SK-N-SH treated with all-trans-retinoic acid at 6 μM for 48 hours (cell line): ENCODE results near the gene KRT82.
A peak's percentile ranks its signal among the peaks of the same experiment; 100 is the strongest.

Experiments
- ATAC-seq: fragments of 200-7000 bp; cut with Tn5 transposase; 3 replicates; pipeline ENCODE4 v1.9.1; 2020; ENCODE audit warnings: mild to moderate bottlenecking, moderate library complexity
- CSDC2 ChIP-seq: fragments of 250-450 bp; sonication (Bioruptor Pico); IDR thresholded peaks from 2 replicates; pipeline ENCODE4 v1.5.0; 2020; ENCODE audit warnings: mild to moderate bottlenecking, moderate library complexity
- ESRRG ChIP-seq: fragments of 250-450 bp; sonication (Bioruptor Pico); IDR thresholded peaks from 2 replicates; pipeline ENCODE4 v1.6.1; 2021; ENCODE audit warnings: mild to moderate bottlenecking
- ISL1 ChIP-seq: fragments of 250-450 bp; sonication (Bioruptor Pico); IDR thresholded peaks from 2 replicates; pipeline ENCODE4 v2.1.2; 2022; ENCODE audit warnings: mild to moderate bottlenecking, moderate library complexity
- OSR1 ChIP-seq: fragments of 250-450 bp; sonication (Bioruptor Pico); IDR thresholded peaks from 2 replicates; pipeline ENCODE4 v1.8.0; 2022; ENCODE audit warnings: moderate library complexity, mild to moderate bottlenecking, inconsistent platforms
- POU6F1 ChIP-seq: fragments of 250-450 bp; sonication (Bioruptor Pico); IDR thresholded peaks from 2 replicates; pipeline ENCODE4 v1.8.0; 2021; ENCODE audit warnings: low read depth, mild to moderate bottlenecking, moderate library complexity, borderline replicate concordance
- PPARA ChIP-seq: fragments of 250-450 bp; sonication (Bioruptor Pico); IDR thresholded peaks from 2 replicates; pipeline ENCODE4 v1.5.0; 2020; ENCODE audit warnings: mild to moderate bottlenecking, borderline replicate concordance
- SNAI2 ChIP-seq: fragments of 250-450 bp; sonication (Bioruptor Pico); IDR thresholded peaks from 2 replicates; pipeline ENCODE4 v1.5.0; 2020; ENCODE audit warnings: mild to moderate bottlenecking, moderate library complexity
- TCF4 ChIP-seq: fragments of 250-450 bp; sonication (Bioruptor Pico); IDR thresholded peaks from 2 replicates; pipeline ENCODE4 v1.8.0; 2021; ENCODE audit warnings: mild to moderate bottlenecking, moderate library complexity, borderline replicate concordance
- TOX ChIP-seq: fragments of 250-450 bp; sonication (Bioruptor Pico); IDR thresholded peaks from 2 replicates; pipeline ENCODE4 v1.8.0; 2021; ENCODE audit warnings: mild to moderate bottlenecking, moderate library complexity, borderline replicate concordance
- ZFP3 ChIP-seq: fragments of 250-450 bp; sonication (Bioruptor Pico); IDR thresholded peaks from 2 replicates; pipeline ENCODE4 v1.5.0; 2020; ENCODE audit warnings: mild to moderate bottlenecking, moderate library complexity
- ZNF8 ChIP-seq: fragments of 450-650 bp; formaldehyde crosslinking; IDR thresholded peaks from 2 replicates; pipeline ENCODE4 v1.5.0; 2020; ENCODE audit warnings: mild to moderate bottlenecking, moderate library complexity
- TF ChIP-seq, protein P1 (sequence below): fragments of 250-450 bp; sonication (Bioruptor Pico); IDR thresholded peaks from 2 replicates; pipeline ENCODE4 v1.5.0; 2020; ENCODE audit warnings: mild to moderate bottlenecking, moderate library complexity
- TF ChIP-seq, protein P2 (sequence below): fragments of 250-450 bp; sonication (Bioruptor Pico); IDR thresholded peaks from 2 replicates; pipeline ENCODE4 v1.8.0; 2020; ENCODE audit warnings: mild to moderate bottlenecking, moderate library complexity, borderline replicate concordance
- TF ChIP-seq, protein P3 (sequence below): fragments of 250-450 bp; sonication (Bioruptor Pico); IDR thresholded peaks from 2 replicates; pipeline ENCODE4 v1.5.1; 2021; ENCODE audit warnings: mild to moderate bottlenecking, moderate library complexity
- TF ChIP-seq, protein P4 (sequence below): fragments of 250-450 bp; sonication (Bioruptor Pico); IDR thresholded peaks from 2 replicates; pipeline ENCODE4 v1.5.1; 2020; ENCODE audit warnings: low read depth, mild to moderate bottlenecking, moderate library complexity

KRT82 gene

DNA sequence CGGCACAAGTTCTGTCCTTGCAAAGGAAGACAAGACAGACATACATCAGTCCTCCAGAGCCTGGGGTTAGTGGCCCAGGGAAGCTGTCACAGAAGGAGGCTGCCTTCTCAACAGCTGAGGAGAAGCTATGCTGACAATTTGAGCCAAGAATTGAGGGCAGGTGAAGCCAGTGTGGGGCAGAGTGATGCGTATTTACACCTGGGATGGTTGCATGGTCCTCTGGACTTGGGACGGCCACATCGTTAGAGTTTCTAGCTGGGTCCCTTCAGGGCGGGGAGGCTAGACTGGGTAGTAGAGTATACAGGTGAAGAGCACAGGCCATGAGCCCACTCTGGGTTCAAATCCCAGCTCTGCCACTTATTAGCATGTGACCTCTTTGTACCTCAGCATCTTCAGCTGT lies 55.3 kb downstream of the KRT82 start (continued):
- TF ChIP-seq, protein P1, sequence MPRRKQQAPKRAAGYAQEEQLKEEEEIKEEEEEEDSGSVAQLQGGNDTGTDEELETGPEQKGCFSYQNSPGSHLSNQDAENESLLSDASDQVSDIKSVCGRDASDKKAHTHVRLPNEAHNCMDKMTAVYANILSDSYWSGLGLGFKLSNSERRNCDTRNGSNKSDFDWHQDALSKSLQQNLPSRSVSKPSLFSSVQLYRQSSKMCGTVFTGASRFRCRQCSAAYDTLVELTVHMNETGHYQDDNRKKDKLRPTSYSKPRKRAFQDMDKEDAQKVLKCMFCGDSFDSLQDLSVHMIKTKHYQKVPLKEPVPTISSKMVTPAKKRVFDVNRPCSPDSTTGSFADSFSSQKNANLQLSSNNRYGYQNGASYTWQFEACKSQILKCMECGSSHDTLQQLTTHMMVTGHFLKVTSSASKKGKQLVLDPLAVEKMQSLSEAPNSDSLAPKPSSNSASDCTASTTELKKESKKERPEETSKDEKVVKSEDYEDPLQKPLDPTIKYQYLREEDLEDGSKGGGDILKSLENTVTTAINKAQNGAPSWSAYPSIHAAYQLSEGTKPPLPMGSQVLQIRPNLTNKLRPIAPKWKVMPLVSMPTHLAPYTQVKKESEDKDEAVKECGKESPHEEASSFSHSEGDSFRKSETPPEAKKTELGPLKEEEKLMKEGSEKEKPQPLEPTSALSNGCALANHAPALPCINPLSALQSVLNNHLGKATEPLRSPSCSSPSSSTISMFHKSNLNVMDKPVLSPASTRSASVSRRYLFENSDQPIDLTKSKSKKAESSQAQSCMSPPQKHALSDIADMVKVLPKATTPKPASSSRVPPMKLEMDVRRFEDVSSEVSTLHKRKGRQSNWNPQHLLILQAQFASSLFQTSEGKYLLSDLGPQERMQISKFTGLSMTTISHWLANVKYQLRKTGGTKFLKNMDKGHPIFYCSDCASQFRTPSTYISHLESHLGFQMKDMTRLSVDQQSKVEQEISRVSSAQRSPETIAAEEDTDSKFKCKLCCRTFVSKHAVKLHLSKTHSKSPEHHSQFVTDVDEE (CRISPR knock-in tag) = no peak
- TF ChIP-seq ESRRG (CRISPR knock-in tag) (no peak), PPARA (CRISPR knock-in tag) (no peak)

- TF ChIP-seq, protein P2, sequence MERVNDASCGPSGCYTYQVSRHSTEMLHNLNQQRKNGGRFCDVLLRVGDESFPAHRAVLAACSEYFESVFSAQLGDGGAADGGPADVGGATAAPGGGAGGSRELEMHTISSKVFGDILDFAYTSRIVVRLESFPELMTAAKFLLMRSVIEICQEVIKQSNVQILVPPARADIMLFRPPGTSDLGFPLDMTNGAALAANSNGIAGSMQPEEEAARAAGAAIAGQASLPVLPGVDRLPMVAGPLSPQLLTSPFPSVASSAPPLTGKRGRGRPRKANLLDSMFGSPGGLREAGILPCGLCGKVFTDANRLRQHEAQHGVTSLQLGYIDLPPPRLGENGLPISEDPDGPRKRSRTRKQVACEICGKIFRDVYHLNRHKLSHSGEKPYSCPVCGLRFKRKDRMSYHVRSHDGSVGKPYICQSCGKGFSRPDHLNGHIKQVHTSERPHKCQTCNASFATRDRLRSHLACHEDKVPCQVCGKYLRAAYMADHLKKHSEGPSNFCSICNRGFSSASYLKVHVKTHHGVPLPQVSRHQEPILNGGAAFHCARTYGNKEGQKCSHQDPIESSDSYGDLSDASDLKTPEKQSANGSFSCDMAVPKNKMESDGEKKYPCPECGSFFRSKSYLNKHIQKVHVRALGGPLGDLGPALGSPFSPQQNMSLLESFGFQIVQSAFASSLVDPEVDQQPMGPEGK (CRISPR knock-in tag) = no peak
- TF ChIP-seq ZNF8 (CRISPR knock-in tag) = no peak
- no peak for TF ChIP-seq SNAI2
- TF ChIP-seq, protein P1 (CRISPR knock-in tag) = no peak
- TF ChIP-seq PPARA (CRISPR knock-in tag) = no peak
- TF ChIP-seq, protein P3, sequence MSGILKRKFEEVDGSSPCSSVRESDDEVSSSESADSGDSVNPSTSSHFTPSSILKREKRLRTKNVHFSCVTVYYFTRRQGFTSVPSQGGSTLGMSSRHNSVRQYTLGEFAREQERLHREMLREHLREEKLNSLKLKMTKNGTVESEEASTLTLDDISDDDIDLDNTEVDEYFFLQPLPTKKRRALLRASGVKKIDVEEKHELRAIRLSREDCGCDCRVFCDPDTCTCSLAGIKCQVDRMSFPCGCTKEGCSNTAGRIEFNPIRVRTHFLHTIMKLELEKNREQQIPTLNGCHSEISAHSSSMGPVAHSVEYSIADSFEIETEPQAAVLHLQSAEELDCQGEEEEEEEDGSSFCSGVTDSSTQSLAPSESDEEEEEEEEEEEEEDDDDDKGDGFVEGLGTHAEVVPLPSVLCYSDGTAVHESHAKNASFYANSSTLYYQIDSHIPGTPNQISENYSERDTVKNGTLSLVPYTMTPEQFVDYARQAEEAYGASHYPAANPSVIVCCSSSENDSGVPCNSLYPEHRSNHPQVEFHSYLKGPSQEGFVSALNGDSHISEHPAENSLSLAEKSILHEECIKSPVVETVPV (CRISPR knock-in tag) = no peak
- TF ChIP-seq, protein P4, sequence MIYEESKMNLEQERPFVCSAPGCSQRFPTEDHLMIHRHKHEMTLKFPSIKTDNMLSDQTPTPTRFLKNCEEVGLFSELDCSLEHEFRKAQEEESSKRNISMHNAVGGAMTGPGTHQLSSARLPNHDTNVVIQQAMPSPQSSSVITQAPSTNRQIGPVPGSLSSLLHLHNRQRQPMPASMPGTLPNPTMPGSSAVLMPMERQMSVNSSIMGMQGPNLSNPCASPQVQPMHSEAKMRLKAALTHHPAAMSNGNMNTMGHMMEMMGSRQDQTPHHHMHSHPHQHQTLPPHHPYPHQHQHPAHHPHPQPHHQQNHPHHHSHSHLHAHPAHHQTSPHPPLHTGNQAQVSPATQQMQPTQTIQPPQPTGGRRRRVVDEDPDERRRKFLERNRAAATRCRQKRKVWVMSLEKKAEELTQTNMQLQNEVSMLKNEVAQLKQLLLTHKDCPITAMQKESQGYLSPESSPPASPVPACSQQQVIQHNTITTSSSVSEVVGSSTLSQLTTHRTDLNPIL (CRISPR knock-in tag) = no peak
- no peak for TF ChIP-seq TOX (CRISPR knock-in tag)
- ATAC-seq = no peak
Observed at GRCh38 chr12:52350021-52350620, 56.0 kb downstream of the KRT82 start.

DNA sequence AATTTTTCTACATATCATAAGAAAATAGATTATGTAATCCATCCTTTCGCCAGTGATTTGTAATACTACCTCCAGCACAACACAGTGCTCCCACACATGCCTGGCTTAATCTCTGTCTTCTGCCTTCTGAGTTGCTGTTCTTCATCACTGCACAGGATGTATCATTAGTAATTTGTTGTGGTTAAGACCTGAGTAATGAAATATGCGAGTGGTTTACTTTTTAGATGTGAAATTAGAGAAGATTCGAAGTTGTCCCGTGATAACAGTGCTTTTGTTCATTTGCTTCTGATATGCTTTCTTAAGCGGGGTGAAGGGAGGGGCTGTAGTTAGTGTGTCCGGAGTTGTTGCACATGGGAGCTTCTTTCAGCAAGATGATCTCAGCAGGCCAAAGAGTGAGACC lies 56.9 kb downstream of the KRT82 start:
- peak; percentile 78 for ATAC-seq
- TF ChIP-seq, protein P4 (CRISPR knock-in tag) = no peak
- TF ChIP-seq ISL1 (CRISPR knock-in tag) = 0 out of 2 replicates have a peak, but pooled peaks have one; percentile 16

- ATAC-seq = no peak
- no peak for TF ChIP-seq OSR1 (CRISPR knock-in tag)
- no peak for TF ChIP-seq POU6F1
- TF ChIP-seq, protein P1 (CRISPR knock-in tag) = no peak
- no peak for TF ChIP-seq TCF4
- no peak for TF ChIP-seq SNAI2
- no peak for TF ChIP-seq ZFP3
- TF ChIP-seq CSDC2 (CRISPR knock-in tag) = no peak
- no peak for TF ChIP-seq PPARA (CRISPR knock-in tag)
Observed at GRCh38 chr12:52347551-52348510, 58.3 kb downstream of the KRT82 start.
